IgD-negative memory B cell (primary cell): ENCODE measurements around the gene TMEM169. TPM values are rescaled to one million over a fixed set of nuclear protein-coding genes. Genes with fewer than 3 reads are reported as not detected.
A peak's percentile ranks its signal among the peaks of the same experiment; 100 is the strongest.
"Not testable (repeated sequence)": the region's sequence is repeated elsewhere in the genome, so short reads cannot be mapped to it uniquely, and the experiment has no call there.

Source experiments
- H3K27ac Mint-ChIP-seq, 3 donors: one replicate each; pipeline ENCODE4 v1.8.0; 2020 to 2022; ENCODE audit warnings: mild to moderate bottlenecking in 3 of 3, mixed read lengths in 3 of 3, moderate library complexity in 1 of 3
- H3K27me3 Mint-ChIP-seq: one replicate; pipeline ENCODE4 v1.8.0; 2021; ENCODE audit warnings: mixed read lengths
- H3K36me3 Mint-ChIP-seq: one replicate; pipeline ENCODE4 v1.8.0; 2020; ENCODE audit warnings: mild to moderate bottlenecking, mixed read lengths
- H3K4me1 Mint-ChIP-seq, 3 donors: one replicate each; pipeline ENCODE4 v1.8.0; 2020 to 2022; ENCODE audit warnings: mixed read lengths in 3 of 3, mild to moderate bottlenecking in 1 of 3
- H3K4me3 Mint-ChIP-seq, 4 donors: one replicate each; pipeline ENCODE4 v1.8.0; 2020 to 2022; ENCODE audit warnings: mild to moderate bottlenecking in 4 of 4, mixed read lengths in 4 of 4, moderate library complexity in 3 of 4
- H3K9me3 Mint-ChIP-seq, 3 donors: one replicate each; pipeline ENCODE4 v1.8.0; 2020 to 2021; ENCODE audit warnings: mixed read lengths in 3 of 3, mild to moderate bottlenecking in 1 of 3
- polyA plus RNA-seq: library from polyadenylated mRNA; unstranded; fragments of 300-500 nt; fragmentation: Illumina TruSeq; gene quantifications from one replicate; pipeline ENCODE4 v1.2.3, GENCODE V29; 2021

Gene TMEM169
- polyA plus RNA-seq, 1 donor from 2014 or later, result 0.53 TPM

GRCh38 chr2:216080048-216080447 lies 1.7 kb upstream of the TMEM169 start:
- peak overlapping the region in 1 of 4 donors; percentile 59 for H3K4me3 Mint-ChIP-seq
- not testable (repeated sequence) for H3K27ac Mint-ChIP-seq, H3K9me3 Mint-ChIP-seq, H3K27me3 Mint-ChIP-seq, H3K36me3 Mint-ChIP-seq
- peaks cover 35 to 42% (median 39%) of the 10 kb centered on the region in 3 donors for H3K4me1 Mint-ChIP-seq

- Mint-ChIP-seq H3K4me3 (peak overlapping the region; percentile 93 to 98 (median 96)), H3K36me3 (peaks cover 4% of the 10 kb centered on the region), H3K27me3 (no peaks in the 10 kb centered on the region), H3K4me1 (peaks cover 35 to 42% (median 37%) of the 10 kb centered on the region in 3 donors), H3K9me3 (no peaks in the 10 kb centered on the region), H3K27ac (peak overlapping the region in 2 of 3 donors; percentile 75 to 91)
These were observed 707 bp upstream of the TMEM169 start for GRCh38 chr2:216081012-216081411.

DNA sequence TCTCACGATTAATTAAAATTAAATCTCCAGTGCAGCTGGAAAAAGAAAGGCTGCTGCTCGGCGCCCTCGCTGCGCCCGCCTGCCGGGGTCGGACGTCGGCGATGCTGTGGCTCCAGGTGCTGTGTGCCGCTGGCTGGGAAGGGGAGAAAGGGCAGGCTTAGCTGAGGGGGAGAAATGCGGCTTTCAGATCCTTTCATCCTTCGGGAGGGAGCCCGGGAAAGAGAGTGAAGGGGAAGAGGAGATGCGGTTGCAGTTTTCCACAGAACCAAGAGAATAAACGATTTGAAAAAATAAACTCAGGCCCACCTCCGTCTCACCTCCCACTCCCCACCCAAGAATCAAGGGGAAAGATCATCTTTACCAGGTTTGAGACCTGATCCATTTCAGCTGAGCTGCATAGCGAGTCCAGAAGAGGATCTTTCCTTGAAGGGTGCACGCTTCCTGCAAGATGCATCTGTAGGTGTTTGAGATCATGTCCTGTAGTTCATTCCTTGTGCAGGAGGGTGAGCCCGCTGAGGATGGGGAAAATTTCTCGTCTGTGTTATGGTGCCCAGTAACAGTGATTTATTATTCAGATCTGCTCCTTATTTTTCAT lies 495 bp downstream of the TMEM169 start:
- H3K27me3 Mint-ChIP-seq, result no peaks in the 10 kb centered on the region
- peak overlapping the region in 1 of 3 donors; percentile 92 for H3K27ac Mint-ChIP-seq
- no peaks in the 10 kb centered on the region for H3K9me3 Mint-ChIP-seq
- H3K36me3 Mint-ChIP-seq, result peaks cover 4% of the 10 kb centered on the region
- H3K4me3 Mint-ChIP-seq, result peak overlapping the region; percentile 93 to 98 (median 96)
- H3K4me1 Mint-ChIP-seq, result peaks cover 35 to 42% (median 37%) of the 10 kb centered on the region in 3 donors

GRCh38 chr2:216082805-216083204 lies 1.1 kb downstream of the TMEM169 start:
- Mint-ChIP-seq H3K4me1 (peaks cover 35 to 42% (median 37%) of the 10 kb centered on the region in 3 donors), H3K9me3 (no peaks in the 10 kb centered on the region), H3K27me3 (no peaks in the 10 kb centered on the region), H3K4me3 (peak overlapping the region; percentile 93 to 98 (median 96)), H3K27ac (no peak overlapping the region), H3K36me3 (peaks cover 4% of the 10 kb centered on the region)

GRCh38 chr2:216083464-216084281 lies 2.0 kb downstream of the TMEM169 start:
- no peaks in the 10 kb centered on the region for H3K27me3 Mint-ChIP-seq
- peaks cover 35 to 42% (median 37%) of the 10 kb centered on the region in 3 donors for H3K4me1 Mint-ChIP-seq
- H3K9me3 Mint-ChIP-seq, result no peaks in the 10 kb centered on the region
- H3K27ac Mint-ChIP-seq, result peak overlapping the region in 1 of 3 donors; percentile 69
- H3K4me3 Mint-ChIP-seq, result peak overlapping the region in 3 of 4 donors; percentile 36 to 98 (median 97)
- peaks cover 4% of the 10 kb centered on the region for H3K36me3 Mint-ChIP-seq

DNA sequence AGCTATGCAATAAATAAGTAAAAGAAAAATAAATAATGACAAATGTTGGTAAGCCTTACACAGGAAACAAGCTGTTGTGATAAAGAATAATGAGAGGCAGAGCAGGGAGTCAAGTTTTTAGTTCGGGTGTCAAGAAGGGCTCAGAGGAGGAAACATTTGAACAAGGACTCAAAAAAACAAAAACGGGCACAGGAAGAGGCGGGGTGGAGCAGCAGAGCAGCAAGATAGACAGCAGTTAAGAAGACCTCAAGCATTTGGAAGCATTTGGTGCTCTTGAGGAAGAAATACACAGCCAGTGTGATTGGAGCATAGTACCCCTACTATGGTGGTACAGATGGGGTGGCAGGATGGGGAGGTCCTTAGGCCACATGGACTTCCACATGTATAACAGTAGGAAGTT lies 2.8 kb downstream of the TMEM169 start:
- H3K9me3 Mint-ChIP-seq, result no peaks in the 10 kb centered on the region
- H3K27me3 Mint-ChIP-seq, result no peaks in the 10 kb centered on the region
- H3K4me1 Mint-ChIP-seq, result peaks cover 34 to 42% (median 35%) of the 10 kb centered on the region in 3 donors
- H3K27ac Mint-ChIP-seq, result peak overlapping the region; percentile 45 to 81 (median 67)
- peaks cover 4% of the 10 kb centered on the region for H3K36me3 Mint-ChIP-seq
- H3K4me3 Mint-ChIP-seq, result peak overlapping the region; percentile 30 to 98 (median 58)

GRCh38 chr2:216086207-216086893 lies 4.6 kb downstream of the TMEM169 start:
- Mint-ChIP-seq H3K36me3 (peaks cover 6% of the 10 kb centered on the region), H3K27ac (no peak overlapping the region), H3K4me3 (no peak overlapping the region), H3K9me3 (no peaks in the 10 kb centered on the region), H3K27me3 (no peaks in the 10 kb centered on the region), H3K4me1 (peaks cover 26 to 30% (median 28%) of the 10 kb centered on the region in 3 donors)

DNA sequence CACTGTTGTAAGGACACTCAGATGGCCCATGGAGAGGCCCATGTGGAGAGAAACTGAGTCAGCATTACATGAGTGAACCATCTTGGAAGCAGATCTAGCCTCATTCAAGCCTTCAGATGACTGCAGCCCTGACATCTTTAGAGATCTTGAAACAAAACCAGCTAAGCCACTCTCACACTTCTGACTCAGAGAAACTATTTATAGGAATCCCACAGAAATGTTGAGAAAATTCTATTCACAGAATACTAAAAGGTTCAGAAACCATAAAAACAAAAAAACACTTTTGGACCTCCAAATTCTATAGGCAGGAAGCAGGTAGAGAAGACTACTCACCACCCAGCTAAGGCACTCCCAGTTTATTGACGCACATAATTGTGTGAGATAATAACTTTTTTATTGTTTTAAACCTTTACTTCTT lies 8.7 kb downstream of the TMEM169 start:
- Mint-ChIP-seq H3K27me3 (no peaks in the 10 kb centered on the region), H3K9me3 (no peaks in the 10 kb centered on the region), H3K4me3 (no peak overlapping the region), H3K27ac (no peak overlapping the region), H3K4me1 (no peaks in the 10 kb centered on the region), H3K36me3 (peaks cover 3% of the 10 kb centered on the region)

GRCh38 chr2:216092646-216093045 lies 10.9 kb downstream of the TMEM169 start:
- H3K36me3 Mint-ChIP-seq, result peaks cover 3% of the 10 kb centered on the region
- H3K9me3 Mint-ChIP-seq, result no peaks in the 10 kb centered on the region
- H3K27ac Mint-ChIP-seq, result no peak overlapping the region
- no peaks in the 10 kb centered on the region for H3K4me1 Mint-ChIP-seq
- no peak overlapping the region for H3K4me3 Mint-ChIP-seq
- no peaks in the 10 kb centered on the region for H3K27me3 Mint-ChIP-seq

DNA sequence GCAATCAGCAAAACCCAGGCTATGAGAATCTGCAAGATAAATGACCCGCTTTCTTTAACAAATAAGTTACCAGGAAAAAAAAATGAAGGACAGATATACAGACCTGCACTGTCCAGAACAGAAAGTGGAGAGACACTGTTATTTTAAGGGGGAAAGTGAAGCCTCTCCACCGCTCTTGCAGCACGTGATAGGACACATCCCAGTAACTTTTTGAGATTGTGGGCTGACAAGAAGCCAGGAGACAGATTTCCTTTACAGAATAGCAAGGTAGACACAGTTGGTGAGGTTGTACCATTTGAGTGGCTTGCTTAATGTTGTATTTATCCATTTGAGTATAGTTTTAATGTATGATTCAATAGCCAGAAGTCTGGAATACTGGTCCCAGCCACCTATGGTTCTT lies 13.0 kb downstream of the TMEM169 start:
- H3K9me3 Mint-ChIP-seq, result no peaks in the 10 kb centered on the region
- H3K27me3 Mint-ChIP-seq, result no peaks in the 10 kb centered on the region
- H3K4me3 Mint-ChIP-seq, result no peak overlapping the region
- H3K27ac Mint-ChIP-seq, result no peak overlapping the region
- no peaks in the 10 kb centered on the region for H3K4me1 Mint-ChIP-seq
- peaks cover 3% of the 10 kb centered on the region for H3K36me3 Mint-ChIP-seq

GRCh38 chr2:216098421-216099334 lies 17.0 kb downstream of the TMEM169 start:
- Mint-ChIP-seq H3K36me3 (peaks cover 3% of the 10 kb centered on the region), H3K27me3 (no peaks in the 10 kb centered on the region), H3K4me1 (no peaks in the 10 kb centered on the region), H3K27ac (no peak overlapping the region), H3K9me3 (no peaks in the 10 kb centered on the region), H3K4me3 (no peak overlapping the region)

DNA sequence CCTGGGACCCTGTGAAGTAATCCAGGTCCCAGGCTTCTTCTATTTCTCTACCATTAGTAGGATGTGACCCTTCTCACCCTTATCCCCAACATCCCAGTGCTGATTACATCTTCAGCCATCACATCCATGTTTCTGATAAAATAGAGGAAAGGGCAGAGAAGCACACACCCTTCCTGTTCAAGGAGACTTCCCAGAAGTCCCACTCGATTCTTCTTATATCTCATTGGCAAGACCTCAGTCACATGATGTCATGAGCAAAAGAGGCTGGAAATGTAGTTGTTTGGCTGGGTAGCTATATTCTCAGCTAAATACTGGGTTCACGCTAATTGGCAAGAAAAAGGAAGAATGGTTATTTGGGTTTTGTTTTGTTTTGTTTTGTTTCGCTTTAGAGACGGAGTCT lies 19.4 kb downstream of the TMEM169 start:
- H3K4me3 Mint-ChIP-seq, result no peak overlapping the region
- no peaks in the 10 kb centered on the region for H3K9me3 Mint-ChIP-seq
- no peaks in the 10 kb centered on the region for H3K4me1 Mint-ChIP-seq
- peaks cover 3% of the 10 kb centered on the region for H3K36me3 Mint-ChIP-seq
- no peak overlapping the region for H3K27ac Mint-ChIP-seq
- H3K27me3 Mint-ChIP-seq, result no peaks in the 10 kb centered on the region

- H3K9me3 Mint-ChIP-seq, result no peaks in the 10 kb centered on the region
- no peaks in the 10 kb centered on the region for H3K27me3 Mint-ChIP-seq
- H3K4me3 Mint-ChIP-seq, result no peak overlapping the region
- H3K36me3 Mint-ChIP-seq, result peaks cover 3% of the 10 kb centered on the region
- H3K27ac Mint-ChIP-seq, result peak overlapping the region in 1 of 3 donors; percentile 9
- H3K4me1 Mint-ChIP-seq, result no peaks in the 10 kb centered on the region
These were observed 21.5 kb downstream of the TMEM169 start for GRCh38 chr2:216103213-216103612.

GRCh38 chr2:216104691-216105090 lies 23.0 kb downstream of the TMEM169 start:
- Mint-ChIP-seq H3K36me3 (peaks cover 3% of the 10 kb centered on the region), H3K4me1 (peaks cover 3 to 7% (median 7%) of the 10 kb centered on the region in 3 donors), H3K9me3 (no peaks in the 10 kb centered on the region), H3K27ac (no peak overlapping the region), H3K4me3 (no peak overlapping the region), H3K27me3 (no peaks in the 10 kb centered on the region)
